Progenitor cell of endocrine pancreas (in vitro differentiated cells): ENCODE data around the gene ANO8. TPM values are rescaled to one million over a fixed set of nuclear protein-coding genes. Genes with fewer than 3 reads are reported as not detected.

Experiments used
- DNase-seq: peaks from one replicate; pipeline ENCODE4 v3.0.0; 2021; ENCODE audit warnings: low spot score; ENCODE audit not compliant: unreplicated experiment
- H3K27ac Mint-ChIP-seq: 2 replicates; pipeline ENCODE4 v1.8.0; 2021; ENCODE audit warnings: mild to moderate bottlenecking, moderate library complexity, mixed read lengths
- H3K27me3 Mint-ChIP-seq: 2 replicates; pipeline ENCODE4 v1.8.0; 2021; ENCODE audit warnings: mixed read lengths
- H3K36me3 Mint-ChIP-seq: 2 replicates; pipeline ENCODE4 v1.8.0; 2022; ENCODE audit warnings: mixed read lengths; ENCODE audit not compliant: insufficient read depth
- H3K4me1 Mint-ChIP-seq: 2 replicates; pipeline ENCODE4 v1.8.0; 2021; ENCODE audit warnings: low read depth, mixed read lengths
- H3K4me3 Mint-ChIP-seq: 2 replicates; pipeline ENCODE4 v1.8.0; 2021; ENCODE audit warnings: low read depth, mild to moderate bottlenecking, moderate library complexity, mixed read lengths
- H3K9me3 Mint-ChIP-seq: 2 replicates; pipeline ENCODE4 v1.8.0; 2021; ENCODE audit warnings: low read depth, mixed read lengths
- total RNA-seq: library from RNA; stranded (reverse); gene quantifications from 2 replicates; pipeline ENCODE4 v1.2.1, GENCODE V29; 2021
- TF ChIP-seq, protein P1 (sequence below): fragments of 200-600 bp; sonication (generic); IDR thresholded peaks from one replicate; pipeline ENCODE4 v1.5.0; 2021; ENCODE audit warnings: antibody characterized with exemption, mild to moderate bottlenecking; ENCODE audit not compliant: unreplicated experiment

Gene ANO8
- total RNA-seq, 1 donor from 2014 or later = 45.2 TPM

DNA sequence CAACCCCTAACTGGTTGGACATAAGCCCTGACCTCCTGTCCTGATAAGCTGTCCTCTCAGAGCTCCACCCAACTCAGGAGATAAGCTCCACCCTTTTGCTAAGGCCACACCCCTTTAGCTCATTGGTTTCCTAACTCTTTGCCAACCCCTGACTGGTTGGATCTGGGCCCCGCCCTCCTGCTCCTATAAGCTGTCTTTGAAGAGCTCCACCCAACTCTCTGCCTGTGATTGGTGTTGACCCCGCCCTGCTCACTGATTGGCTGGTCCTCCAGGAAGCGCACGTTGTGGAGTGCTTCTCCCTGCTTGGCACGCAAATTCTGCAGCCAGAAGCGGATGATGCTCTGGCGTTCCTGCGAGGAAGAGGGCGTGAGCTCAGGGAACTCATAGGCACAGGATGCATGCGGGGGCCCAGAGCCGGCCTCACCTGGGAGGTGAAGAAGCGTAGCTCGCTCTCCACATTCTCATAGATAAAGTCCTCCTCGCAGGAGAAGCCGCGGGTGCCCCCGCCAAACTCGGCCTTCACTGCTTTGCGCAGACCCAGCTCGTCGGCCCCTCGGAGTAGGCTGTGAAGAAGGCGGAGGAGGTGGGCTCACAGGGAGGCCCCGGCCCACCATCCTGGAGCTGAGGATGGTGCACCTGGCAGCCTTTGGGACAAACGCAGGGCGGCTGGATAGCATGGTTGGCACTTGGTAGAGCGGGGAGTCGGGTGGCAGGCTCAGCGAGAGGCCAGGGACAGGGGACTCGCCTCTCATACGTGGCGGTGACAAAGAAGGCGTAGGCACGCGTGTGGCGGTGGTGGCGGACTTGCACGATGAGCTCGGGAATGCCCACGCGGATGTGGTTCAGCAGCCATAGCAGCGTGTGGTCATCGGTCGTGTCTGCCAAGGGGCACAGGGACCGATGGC, 1.7 kb downstream of the ANO8 start:
- no peaks in the 10 kb centered on the region for H3K9me3 Mint-ChIP-seq
- no peak overlapping the region for H3K27ac Mint-ChIP-seq
- TF ChIP-seq, protein P1, sequence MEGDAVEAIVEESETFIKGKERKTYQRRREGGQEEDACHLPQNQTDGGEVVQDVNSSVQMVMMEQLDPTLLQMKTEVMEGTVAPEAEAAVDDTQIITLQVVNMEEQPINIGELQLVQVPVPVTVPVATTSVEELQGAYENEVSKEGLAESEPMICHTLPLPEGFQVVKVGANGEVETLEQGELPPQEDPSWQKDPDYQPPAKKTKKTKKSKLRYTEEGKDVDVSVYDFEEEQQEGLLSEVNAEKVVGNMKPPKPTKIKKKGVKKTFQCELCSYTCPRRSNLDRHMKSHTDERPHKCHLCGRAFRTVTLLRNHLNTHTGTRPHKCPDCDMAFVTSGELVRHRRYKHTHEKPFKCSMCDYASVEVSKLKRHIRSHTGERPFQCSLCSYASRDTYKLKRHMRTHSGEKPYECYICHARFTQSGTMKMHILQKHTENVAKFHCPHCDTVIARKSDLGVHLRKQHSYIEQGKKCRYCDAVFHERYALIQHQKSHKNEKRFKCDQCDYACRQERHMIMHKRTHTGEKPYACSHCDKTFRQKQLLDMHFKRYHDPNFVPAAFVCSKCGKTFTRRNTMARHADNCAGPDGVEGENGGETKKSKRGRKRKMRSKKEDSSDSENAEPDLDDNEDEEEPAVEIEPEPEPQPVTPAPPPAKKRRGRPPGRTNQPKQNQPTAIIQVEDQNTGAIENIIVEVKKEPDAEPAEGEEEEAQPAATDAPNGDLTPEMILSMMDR = no peak
- H3K27me3 Mint-ChIP-seq = peaks cover 12% of the 10 kb centered on the region
- peak overlapping the region; percentile 49 for H3K4me3 Mint-ChIP-seq
- peaks cover 7% of the 10 kb centered on the region for H3K4me1 Mint-ChIP-seq
- no peak for DNase-seq
- peaks cover 16% of the 10 kb centered on the region for H3K36me3 Mint-ChIP-seq

DNA sequence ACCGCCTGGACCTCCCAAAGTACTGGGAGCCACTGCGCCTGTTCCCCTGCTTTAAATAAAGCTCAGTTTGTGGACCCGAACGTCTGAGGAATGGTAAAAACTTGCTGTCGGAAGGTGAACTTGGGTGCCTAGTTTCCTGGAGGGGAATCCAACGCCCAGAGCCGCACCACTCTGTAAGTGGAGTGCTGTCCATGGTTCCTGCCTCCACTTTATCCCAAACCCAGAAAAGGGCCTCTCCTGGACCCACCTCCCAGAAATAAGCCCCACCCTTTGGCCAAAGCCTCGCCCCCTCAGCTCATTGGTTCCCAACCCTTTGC, 2.3 kb downstream of the ANO8 start:
- peaks cover 15% of the 10 kb centered on the region for H3K27me3 Mint-ChIP-seq
- peaks cover 17% of the 10 kb centered on the region for H3K36me3 Mint-ChIP-seq
- H3K4me3 Mint-ChIP-seq = no peak overlapping the region
- no peaks in the 10 kb centered on the region for H3K9me3 Mint-ChIP-seq
- no peak for DNase-seq
- peaks cover 11% of the 10 kb centered on the region for H3K4me1 Mint-ChIP-seq
- no peak overlapping the region for H3K27ac Mint-ChIP-seq
- TF ChIP-seq, protein P1 = no peak

DNA sequence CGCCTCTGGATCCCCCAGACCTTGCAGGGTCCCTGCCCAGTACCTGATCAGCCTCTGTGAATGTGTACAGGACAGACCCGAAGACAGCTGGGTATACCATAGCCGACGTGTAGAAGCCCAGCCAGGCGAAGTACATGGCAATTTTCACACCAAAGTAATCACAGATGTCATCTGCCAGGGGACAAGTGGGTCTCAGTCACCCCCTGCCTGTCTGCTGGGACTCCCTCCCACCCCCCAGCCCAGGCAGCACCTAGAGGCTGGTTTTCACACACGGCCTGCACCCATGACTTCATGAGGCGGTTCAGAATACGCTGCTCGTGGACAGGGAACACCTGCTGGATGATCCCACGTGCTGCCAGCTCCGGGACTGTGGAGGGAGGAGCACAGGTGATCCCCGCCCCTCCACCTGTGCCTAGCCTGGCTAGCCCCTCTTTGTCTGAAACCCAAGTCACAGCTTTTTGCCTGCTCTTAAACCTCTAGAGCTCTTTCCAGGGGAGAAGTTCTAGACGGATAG, 3.6 kb downstream of the ANO8 start:
- Mint-ChIP-seq H3K27ac (no peak overlapping the region), H3K9me3 (no peaks in the 10 kb centered on the region), H3K36me3 (peaks cover 17% of the 10 kb centered on the region), H3K4me1 (peaks cover 6% of the 10 kb centered on the region), H3K27me3 (peaks cover 15% of the 10 kb centered on the region), H3K4me3 (no peak overlapping the region)
- DNase-seq = no peak
- TF ChIP-seq, protein P1 = no peak

DNA sequence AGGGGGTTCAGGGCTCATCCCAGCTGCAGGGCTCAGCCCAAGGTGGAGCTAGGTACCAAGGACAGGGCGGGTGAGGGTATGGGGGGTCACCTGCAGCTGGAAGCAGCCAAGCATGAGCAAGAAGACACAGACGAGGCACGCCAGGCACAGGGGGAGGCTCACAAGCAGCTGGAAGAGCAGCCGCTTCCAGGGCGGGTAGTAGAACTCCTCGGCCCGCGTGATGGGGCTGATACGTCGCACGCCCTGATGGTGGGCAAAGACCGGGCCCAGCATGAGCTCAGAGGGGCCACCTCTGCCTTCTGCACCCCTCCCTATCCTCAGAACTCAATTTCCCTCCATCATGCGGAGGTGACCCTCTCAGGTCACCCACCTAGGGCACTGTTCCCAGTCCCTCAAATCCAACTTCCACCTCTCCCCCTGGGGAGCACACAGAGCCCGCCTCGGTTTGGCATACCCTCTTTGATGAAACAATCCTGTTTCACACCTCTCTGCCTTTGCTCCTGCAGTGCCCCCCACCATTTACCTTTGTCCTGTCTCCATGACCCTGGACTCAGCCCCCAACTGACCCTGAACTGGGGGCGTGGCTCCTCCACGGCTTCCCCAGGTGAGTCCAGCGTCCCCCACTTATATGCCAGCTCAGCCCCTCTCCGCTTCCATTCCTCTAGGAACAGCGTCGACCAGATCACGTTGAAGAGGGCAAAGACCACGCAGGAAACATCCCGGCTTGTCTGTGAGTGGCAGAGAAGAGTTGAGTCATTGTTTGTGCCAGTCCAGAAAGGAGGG, 4.2 kb downstream of the ANO8 start:
- no peaks in the 10 kb centered on the region for H3K9me3 Mint-ChIP-seq
- DNase-seq = no peak

More for the DNA sequence above, 4.2 kb downstream of the ANO8 start:
- Mint-ChIP-seq H3K4me1 (peaks cover 6% of the 10 kb centered on the region), H3K27ac (no peak overlapping the region), H3K36me3 (peaks cover 17% of the 10 kb centered on the region), H3K4me3 (no peak overlapping the region), H3K27me3 (peaks cover 15% of the 10 kb centered on the region)
- TF ChIP-seq, protein P1 = no peak
